ENCODE data around the gene LRRC63.

The LRRC63 gene

GRCh38 chr13:46197299-46198048, 14.3 kb upstream of the LRRC63 start:
- CTCF ChIA-PET: no interaction called here
- POLR2A ChIA-PET: no interaction called here
- H3K36me3 ChIP-seq (ENCODE audit: control insufficient read depth in 2 of 2, insufficient read depth in 1 of 2, low read length in 2 of 2): no peaks in the 10 kb centered on the region
- TF ChIP-seq YY1 (tag by site-specific recombination; IDR thresholded peaks at IDR 0.05) (no peak), ZEB2 (tag by site-specific recombination; IDR thresholded peaks at IDR 0.05) (no peak), ZNF324 (tag by site-specific recombination; IDR thresholded peaks at IDR 0.05) (no peak), ZNF558 (tag by site-specific recombination; IDR thresholded peaks at IDR 0.05) (no peak), AEBP2 (tag by site-specific recombination; IDR thresholded peaks at IDR 0.05; ENCODE audit: borderline replicate concordance) (no peak), KLF9 (tag by site-specific recombination; IDR thresholded peaks at IDR 0.05; ENCODE audit: low read depth) (no peak)
- TF ChIP-seq, protein P1, sequence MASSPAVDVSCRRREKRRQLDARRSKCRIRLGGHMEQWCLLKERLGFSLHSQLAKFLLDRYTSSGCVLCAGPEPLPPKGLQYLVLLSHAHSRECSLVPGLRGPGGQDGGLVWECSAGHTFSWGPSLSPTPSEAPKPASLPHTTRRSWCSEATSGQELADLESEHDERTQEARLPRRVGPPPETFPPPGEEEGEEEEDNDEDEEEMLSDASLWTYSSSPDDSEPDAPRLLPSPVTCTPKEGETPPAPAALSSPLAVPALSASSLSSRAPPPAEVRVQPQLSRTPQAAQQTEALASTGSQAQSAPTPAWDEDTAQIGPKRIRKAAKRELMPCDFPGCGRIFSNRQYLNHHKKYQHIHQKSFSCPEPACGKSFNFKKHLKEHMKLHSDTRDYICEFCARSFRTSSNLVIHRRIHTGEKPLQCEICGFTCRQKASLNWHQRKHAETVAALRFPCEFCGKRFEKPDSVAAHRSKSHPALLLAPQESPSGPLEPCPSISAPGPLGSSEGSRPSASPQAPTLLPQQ (tag by site-specific recombination; IDR thresholded peaks at IDR 0.05): no peak
- TF ChIP-seq, protein P2, sequence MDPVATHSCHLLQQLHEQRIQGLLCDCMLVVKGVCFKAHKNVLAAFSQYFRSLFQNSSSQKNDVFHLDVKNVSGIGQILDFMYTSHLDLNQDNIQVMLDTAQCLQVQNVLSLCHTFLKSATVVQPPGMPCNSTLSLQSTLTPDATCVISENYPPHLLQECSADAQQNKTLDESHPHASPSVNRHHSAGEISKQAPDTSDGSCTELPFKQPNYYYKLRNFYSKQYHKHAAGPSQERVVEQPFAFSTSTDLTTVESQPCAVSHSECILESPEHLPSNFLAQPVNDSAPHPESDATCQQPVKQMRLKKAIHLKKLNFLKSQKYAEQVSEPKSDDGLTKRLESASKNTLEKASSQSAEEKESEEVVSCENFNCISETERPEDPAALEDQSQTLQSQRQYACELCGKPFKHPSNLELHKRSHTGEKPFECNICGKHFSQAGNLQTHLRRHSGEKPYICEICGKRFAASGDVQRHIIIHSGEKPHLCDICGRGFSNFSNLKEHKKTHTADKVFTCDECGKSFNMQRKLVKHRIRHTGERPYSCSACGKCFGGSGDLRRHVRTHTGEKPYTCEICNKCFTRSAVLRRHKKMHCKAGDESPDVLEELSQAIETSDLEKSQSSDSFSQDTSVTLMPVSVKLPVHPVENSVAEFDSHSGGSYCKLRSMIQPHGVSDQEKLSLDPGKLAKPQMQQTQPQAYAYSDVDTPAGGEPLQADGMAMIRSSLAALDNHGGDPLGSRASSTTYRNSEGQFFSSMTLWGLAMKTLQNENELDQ (tag by site-specific recombination; IDR thresholded peaks at IDR 0.05; ENCODE audit: low read depth): no peak
- no peak overlapping the region for H3K4me3 ChIP-seq (ENCODE audit: low read depth, low read length)
- no peaks in the 10 kb centered on the region for H3K4me1 ChIP-seq (ENCODE audit: control insufficient read depth, insufficient read depth, low read length)
- H3K27ac ChIP-seq (ENCODE audit: extremely low read depth, low read depth, low read length): no peak overlapping the region
- no peaks in the 10 kb centered on the region for H3K9me3 ChIP-seq (ENCODE audit: control insufficient read depth, insufficient read depth, low read depth, low read length)

GRCh38 chr13:46198696-46199193, 13.0 kb upstream of the LRRC63 start:
- Histone ChIP-seq H3K36me3 (ENCODE audit: control insufficient read depth in 2 of 2, insufficient read depth in 1 of 2, low read length in 2 of 2) (no peaks in the 10 kb centered on the region), H3K4me1 (ENCODE audit: control insufficient read depth, insufficient read depth, low read length) (no peaks in the 10 kb centered on the region), H3K9me3 (ENCODE audit: control insufficient read depth, insufficient read depth, low read depth, low read length) (no peaks in the 10 kb centered on the region), H3K4me3 (ENCODE audit: low read depth, low read length) (no peak overlapping the region), H3K27ac (ENCODE audit: extremely low read depth, low read depth, low read length) (no peak overlapping the region)
- ChIA-PET CTCF (no interaction called here), POLR2A (no interaction called here)
- TF ChIP-seq, protein P1 (tag by site-specific recombination; IDR thresholded peaks at IDR 0.05): no peak
- no peak for TF ChIP-seq INSM2 (tag by site-specific recombination; IDR thresholded peaks at IDR 0.05)
- no peak for TF ChIP-seq YY2 (tag by site-specific recombination; IDR thresholded peaks at IDR 0.05)
- no peak for TF ChIP-seq ZFP41 (tag by site-specific recombination; IDR thresholded peaks at IDR 0.05; ENCODE audit: borderline replicate concordance)
- no peak for TF ChIP-seq ZNF112 (tag by site-specific recombination; IDR thresholded peaks at IDR 0.05)
- no peak for TF ChIP-seq HIC1 (tag by site-specific recombination; IDR thresholded peaks at IDR 0.05)
- no peak for TF ChIP-seq BCL11B (tag by site-specific recombination; IDR thresholded peaks at IDR 0.05; ENCODE audit: low read depth)
- TF ChIP-seq ZNF544 (tag by site-specific recombination; IDR thresholded peaks at IDR 0.05): no peak
- TF ChIP-seq ZNF843 (tag by site-specific recombination; IDR thresholded peaks at IDR 0.05): no peak
- TF ChIP-seq ZNF623 (tag by site-specific recombination; IDR thresholded peaks at IDR 0.05): no peak
- no peak for TF ChIP-seq ZNF621 (tag by site-specific recombination; IDR thresholded peaks at IDR 0.05)
- TF ChIP-seq, protein P3, sequence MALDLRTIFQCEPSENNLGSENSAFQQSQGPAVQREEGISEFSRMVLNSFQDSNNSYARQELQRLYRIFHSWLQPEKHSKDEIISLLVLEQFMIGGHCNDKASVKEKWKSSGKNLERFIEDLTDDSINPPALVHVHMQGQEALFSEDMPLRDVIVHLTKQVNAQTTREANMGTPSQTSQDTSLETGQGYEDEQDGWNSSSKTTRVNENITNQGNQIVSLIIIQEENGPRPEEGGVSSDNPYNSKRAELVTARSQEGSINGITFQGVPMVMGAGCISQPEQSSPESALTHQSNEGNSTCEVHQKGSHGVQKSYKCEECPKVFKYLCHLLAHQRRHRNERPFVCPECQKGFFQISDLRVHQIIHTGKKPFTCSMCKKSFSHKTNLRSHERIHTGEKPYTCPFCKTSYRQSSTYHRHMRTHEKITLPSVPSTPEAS (tag by site-specific recombination; IDR thresholded peaks at IDR 0.05): no peak
- TF ChIP-seq ZFHX2 (tag by site-specific recombination; conservative IDR thresholded peaks at IDR 0.05): no peak
- TF ChIP-seq ZNF37A (tag by site-specific recombination; IDR thresholded peaks at IDR 0.05): no peak
- TF ChIP-seq ZNF664 (tag by site-specific recombination; IDR thresholded peaks at IDR 0.05): no peak
